RWPE1 (cell line): Measurements from ENCODE around the gene ADCY3.

ENCODE experiments used
- CTCF ChIA-PET: fragments of 350-600 bp; sonication (Branson Sonifier 250); formaldehyde crosslinking; extraction: SDS; loops from one replicate; lab custom pipeline; 2021; lab: Yijun Ruan, JAX
- POLR2A ChIA-PET: fragments of 400-600 bp; formaldehyde crosslinking; extraction: SDS; loops from one replicate; lab custom pipeline; 2020; ENCODE audit warnings: antibody characterized with exemption; ENCODE audit not compliant: low non-redundant PET; lab: Yijun Ruan, JAX
- DNase-seq: peaks from one replicate; pipeline ENCODE4 v3.0.0; 2012; ENCODE audit warnings: low spot score
- H3K27ac ChIP-seq: fragments of 450-650 bp; 2 replicates; pipeline ENCODE4 v1.5.1; 2017
- TF ChIP-seq, protein P1 (sequence below): fragments of 450-650 bp; conservative IDR thresholded peaks from 2 replicates; pipeline ENCODE4 v1.5.1; 2017; ENCODE audit warnings: low read depth, mild to moderate bottlenecking

Gene ADCY3

DNA sequence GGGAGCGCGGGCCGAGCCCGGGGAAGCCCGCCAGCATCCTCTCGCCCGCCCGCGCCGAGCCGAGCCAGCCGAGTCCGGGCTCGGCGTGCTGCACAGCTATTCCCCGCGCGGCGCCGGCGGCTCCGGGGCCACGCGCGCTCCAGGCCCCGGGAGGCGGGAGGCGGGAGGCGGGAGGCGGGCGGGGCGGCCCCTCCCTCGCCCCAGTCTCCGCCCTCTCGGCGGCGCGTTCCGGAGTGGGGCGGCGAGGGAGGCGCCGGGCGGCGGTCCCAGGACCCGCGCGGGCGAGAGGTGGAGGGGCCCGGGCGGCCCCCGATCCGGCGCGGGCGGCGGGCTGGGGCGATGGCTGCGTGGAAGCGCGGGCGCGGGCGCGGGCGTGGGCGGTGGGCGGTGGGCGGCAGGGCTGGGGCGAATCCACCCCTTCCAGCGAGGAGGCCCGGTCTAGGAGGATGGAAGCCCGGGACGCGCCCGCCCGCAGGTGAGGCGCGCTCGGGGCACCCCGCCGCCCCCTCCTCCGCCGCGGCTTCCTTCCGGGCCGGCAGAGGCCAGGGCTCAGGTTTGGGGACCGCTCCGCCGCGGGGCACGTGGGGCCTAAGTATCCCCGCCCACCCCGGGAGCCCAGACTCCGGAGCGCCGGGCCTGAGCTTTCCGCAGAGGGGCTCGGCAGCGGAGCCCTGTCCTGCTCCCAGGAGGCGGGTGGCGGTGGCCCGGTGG, at the start of gene ADCY3:
ADCY3 (minus strand) TSS at position 140 of the 711 bp plus-strand sequence. CDS start 1,250 bp downstream, outside the sequence.
- peak; percentile 50 for DNase-seq
- peak within 1 kb of the TSS; percentile 78 for H3K27ac ChIP-seq
- ChIA-PET CTCF (interaction anchor here (0.6 kb wide), 1 partner anchor 246 kb away, joined by 4 read pairs; no protein-coding TSS in a partner anchor), POLR2A (no interaction called here)
- TF ChIP-seq, protein P1, sequence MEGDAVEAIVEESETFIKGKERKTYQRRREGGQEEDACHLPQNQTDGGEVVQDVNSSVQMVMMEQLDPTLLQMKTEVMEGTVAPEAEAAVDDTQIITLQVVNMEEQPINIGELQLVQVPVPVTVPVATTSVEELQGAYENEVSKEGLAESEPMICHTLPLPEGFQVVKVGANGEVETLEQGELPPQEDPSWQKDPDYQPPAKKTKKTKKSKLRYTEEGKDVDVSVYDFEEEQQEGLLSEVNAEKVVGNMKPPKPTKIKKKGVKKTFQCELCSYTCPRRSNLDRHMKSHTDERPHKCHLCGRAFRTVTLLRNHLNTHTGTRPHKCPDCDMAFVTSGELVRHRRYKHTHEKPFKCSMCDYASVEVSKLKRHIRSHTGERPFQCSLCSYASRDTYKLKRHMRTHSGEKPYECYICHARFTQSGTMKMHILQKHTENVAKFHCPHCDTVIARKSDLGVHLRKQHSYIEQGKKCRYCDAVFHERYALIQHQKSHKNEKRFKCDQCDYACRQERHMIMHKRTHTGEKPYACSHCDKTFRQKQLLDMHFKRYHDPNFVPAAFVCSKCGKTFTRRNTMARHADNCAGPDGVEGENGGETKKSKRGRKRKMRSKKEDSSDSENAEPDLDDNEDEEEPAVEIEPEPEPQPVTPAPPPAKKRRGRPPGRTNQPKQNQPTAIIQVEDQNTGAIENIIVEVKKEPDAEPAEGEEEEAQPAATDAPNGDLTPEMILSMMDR, result no peak

GRCh38 chr2:24969784-24970183, 49.7 kb upstream of the ADCY3 start:
- ChIA-PET POLR2A (interaction anchor here (0.7 kb wide), 1 partner anchor 468 kb away, joined by 6 read pairs; no protein-coding TSS in a partner anchor), CTCF (no interaction called here)
- H3K27ac ChIP-seq, result peak overlapping the region; percentile 22; the same call in 1 of the 2 replicates
- no peak for DNase-seq
- TF ChIP-seq, protein P1, result no peak

- ChIA-PET CTCF (interaction anchor here (0.7 kb wide), 1 partner anchor 9 kb away, joined by 5 read pairs; no protein-coding TSS in a partner anchor), POLR2A (no interaction called here)
- no peak overlapping the region for H3K27ac ChIP-seq
- no peak for DNase-seq
- TF ChIP-seq, protein P1, result no peak
These were observed 41.9 kb upstream of the ADCY3 start for GRCh38 chr2:24961903-24962302.

- TF ChIP-seq, protein P1, result no peak
- ChIA-PET CTCF (no interaction called here), POLR2A (no interaction called here)
- no peak overlapping the region for H3K27ac ChIP-seq
- no peak for DNase-seq
These were observed 39.7 kb upstream of the ADCY3 start for GRCh38 chr2:24959761-24960160.

DNA sequence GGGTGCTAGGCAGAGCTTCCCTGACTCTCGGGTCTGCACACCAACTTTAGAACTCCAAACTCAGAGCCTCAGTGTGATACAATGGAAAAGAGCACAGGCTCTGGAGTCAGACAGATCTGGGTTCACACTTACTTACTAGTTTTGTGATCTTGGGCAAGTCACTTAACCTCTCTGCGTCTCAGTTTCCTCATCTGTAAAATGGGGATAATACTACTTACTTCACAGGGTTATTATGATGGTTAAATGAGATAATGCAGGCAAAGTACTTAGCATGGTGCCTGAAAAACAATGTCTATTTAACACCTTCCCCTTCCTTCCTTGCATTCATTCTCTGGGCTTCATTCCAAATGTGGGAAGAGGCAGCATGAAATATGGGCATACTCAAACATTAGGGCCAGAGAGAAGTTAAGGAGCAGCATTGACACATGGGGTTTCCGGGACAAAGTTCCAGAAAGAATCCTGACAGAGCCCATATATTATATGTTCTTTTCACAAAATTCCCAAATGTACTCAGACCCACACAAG, 38.4 kb upstream of the ADCY3 start:
- no peak for DNase-seq
- H3K27ac ChIP-seq, result no peak overlapping the region
- TF ChIP-seq, protein P1, result no peak
- POLR2A ChIA-PET, result no interaction called here
- CTCF ChIA-PET, result no interaction called here

DNA sequence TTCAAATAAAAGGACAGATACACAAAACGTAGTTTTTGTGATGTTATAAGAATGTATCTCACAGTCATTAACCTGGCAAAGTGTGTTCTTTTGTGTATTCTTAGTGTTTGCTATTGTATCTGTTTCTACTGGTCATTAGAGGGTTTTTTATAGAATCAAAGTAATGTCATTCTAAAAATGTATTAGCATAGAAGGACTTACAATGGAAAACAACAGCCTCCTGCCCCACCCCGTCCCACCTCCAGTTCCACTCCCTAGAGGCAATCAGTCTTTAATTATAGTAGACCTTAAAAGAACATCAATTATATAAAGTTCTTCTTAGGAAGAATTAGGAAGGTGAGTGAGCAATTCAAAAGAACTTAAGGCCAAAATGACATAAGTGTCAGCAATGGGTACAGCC, 37.9 kb upstream of the ADCY3 start:
- DNase-seq, result no peak
- POLR2A ChIA-PET, result no interaction called here
- TF ChIP-seq, protein P1, result no peak
- no peak overlapping the region for H3K27ac ChIP-seq
- CTCF ChIA-PET, result no interaction called here
